K562 treated with DMSO at 1 percent for 12 hours (cell line): ENCODE results near the gene FKBP7. TPM values are rescaled to one million over a fixed set of nuclear protein-coding genes. Genes with fewer than 3 reads are reported as not detected.

Experiments used
- total RNA-seq: library from RNA; unstranded; fragments of 300-600 nt; gene quantifications from 2 replicates; pipeline ENCODE4 v1.2.3, GENCODE V29; 2022; ENCODE audit not compliant: insufficient read depth

The FKBP7 gene, protein sequence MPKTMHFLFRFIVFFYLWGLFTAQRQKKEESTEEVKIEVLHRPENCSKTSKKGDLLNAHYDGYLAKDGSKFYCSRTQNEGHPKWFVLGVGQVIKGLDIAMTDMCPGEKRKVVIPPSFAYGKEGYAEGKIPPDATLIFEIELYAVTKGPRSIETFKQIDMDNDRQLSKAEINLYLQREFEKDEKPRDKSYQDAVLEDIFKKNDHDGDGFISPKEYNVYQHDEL
- 2.9 and 5.9 TPM in 2 replicates for total RNA-seq

DNA sequence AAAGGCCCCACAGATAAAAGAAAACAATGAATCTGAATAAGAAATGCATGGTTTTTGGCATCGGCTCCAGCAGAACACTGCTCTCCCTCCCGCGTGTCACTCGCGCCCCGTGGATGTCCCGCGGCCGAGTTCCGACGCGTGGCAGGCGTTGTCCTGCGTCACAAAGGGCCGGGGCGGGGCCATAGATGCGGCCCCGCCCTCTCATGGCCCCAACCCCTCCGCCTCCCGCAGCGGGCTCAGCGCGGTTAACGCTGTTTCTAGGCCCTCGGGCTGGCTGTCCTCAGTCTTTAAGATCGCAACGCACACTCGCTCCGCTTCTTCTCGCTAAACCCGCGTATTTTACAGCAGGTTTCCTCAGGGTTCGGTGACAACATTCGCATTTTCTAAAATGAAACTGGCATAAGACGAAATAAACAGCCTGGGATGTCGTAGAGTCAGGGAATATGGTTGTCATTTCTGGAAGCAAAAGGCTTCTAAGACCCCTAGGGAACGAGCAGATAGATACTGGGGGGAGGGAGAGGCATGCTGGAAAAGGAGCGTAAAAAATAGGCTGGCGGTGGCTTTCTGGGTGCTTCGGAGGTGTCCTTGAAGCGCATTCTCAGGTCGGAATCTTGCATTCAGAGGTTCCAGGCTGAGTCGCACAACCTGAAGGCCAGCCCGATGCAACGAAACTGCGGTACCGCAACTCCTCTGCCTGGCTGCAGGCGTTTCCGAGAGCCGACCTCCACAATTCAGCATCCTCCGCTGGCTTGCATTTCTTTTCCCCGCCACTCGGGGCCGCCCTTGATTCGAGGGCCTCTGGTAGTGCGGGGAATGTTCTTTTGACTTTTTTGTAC, at the start of gene FKBP7:
Gene FKBP7 (minus strand): TSS at position 162 of the 836 bp plus-strand sequence. CDS start 101 bp downstream, at position 61.

DNA sequence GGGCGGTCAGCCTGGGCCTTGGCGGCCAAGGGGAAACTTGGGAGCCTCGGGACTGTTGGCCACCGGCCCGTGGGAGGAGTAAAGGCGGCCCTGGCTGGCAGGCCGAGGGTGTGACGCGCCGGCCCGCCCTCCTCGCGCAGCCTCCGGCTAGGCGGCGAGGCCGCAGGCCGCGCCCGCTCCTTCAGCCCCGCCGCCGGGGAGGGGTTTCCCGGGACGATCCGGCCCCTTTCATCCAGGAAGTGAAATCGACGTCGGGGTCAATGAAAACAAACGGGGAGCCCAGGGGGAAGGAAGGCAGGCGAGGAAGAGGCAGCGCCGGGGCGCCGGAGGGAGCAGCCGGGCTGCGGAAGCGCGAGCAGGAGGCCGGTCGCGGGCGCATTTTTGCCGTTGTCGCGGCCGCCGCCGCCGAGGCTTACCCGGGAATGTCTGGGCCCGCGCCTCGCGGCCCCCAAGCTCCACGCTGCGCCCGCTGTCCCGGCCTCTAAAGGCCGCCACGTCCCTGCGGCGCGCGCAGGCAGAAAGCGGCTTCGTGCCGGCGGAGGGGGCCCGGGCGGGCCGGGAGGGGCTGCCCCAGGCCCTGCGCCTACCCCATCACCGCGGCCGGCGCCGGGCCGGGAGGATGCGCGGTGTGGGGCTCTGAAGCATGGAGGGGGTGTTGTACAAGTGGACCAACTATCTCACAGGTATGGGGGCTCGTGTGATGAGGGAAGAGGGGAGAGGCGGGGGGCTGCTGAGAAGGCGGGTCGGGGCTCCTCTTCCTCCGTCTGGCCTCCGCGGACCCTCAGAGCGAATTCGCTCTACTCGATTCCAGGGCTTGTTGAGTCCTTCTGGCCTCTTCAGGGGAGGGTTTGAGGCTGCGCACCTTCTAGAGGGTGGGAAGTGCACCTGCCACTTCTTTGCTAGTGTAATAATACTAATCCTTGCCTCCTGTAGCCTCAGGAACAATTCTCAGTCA, 2.1 kb upstream of the FKBP7 start, which contains the start of gene PLEKHA3:
Gene PLEKHA3 (plus strand): TSS at position 231 of the 955 bp plus-strand sequence. CDS start 413 bp downstream, at position 644.

DNA sequence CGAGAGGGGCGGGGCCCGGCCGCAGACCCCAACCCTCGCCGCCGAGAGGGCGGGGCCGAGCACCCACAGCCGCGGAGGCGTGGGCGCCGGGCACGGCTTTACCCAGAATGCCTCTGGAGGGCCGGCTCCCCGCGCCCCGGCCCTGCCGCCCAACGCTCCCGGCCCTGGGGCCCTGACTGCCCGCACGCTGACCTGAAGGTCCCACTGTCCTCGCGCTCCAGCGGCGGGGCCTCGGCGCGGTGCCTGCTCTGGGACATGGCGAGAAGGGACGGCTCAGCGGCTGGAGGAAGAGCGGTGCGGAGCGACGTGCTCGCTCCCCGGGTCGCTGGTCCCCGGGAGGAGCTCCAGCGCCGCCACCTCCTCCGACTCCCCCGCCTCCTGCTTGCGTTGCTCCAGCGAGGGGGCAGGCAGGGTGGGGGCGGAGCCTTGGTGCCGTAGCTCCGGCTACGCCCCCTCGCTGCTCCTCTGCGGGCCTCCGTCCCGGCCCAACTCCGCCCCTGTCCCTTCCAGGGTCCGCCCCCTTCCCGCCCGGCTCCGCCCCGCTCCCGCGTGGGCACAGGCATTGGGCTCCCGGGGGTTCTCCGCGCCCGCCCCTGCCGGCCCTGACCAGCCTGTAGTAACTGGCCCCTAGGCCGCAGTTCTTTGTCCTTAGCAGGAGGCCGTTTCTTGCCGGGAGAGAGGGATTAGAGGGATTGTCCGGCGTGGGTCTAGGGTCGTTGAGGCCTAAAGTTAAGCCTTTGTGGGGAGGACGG, 27.4 kb downstream of the FKBP7 start, which contains the start of the genes PJVK and PRKRA:
Gene PJVK (plus strand): TSS at position 605 of the 752 bp plus-strand sequence. CDS start 2,032 bp downstream, outside the sequence.
Gene PRKRA (minus strand): TSS at position 402 of the 752 bp plus-strand sequence. CDS start 145 bp downstream, at position 257.

Other genes starting within 250 kb of the FKBP7 start
- 29.1 and 64.4 TPM in 2 replicates for gene PRKRA, start 27.4 kb downstream of the FKBP7 start, total RNA-seq
- gene PJVK, start 27.2 kb downstream of the FKBP7 start, total RNA-seq, result 2.3 TPM in 1 of 2 replicates, not detected in the other
- gene PLEKHA3, start 1.9 kb upstream of the FKBP7 start, total RNA-seq, result 5.6 and 6.8 TPM in 2 replicates